ENCODE measurements around the gene ZNF556.

ZNF556 gene

GRCh38 chr19:2912306-2912705 lies 45.2 kb downstream of the ZNF556 start:
- DNase-seq = no peak

GRCh38 chr19:2917275-2918184 lies 50.4 kb downstream of the ZNF556 start:
- DNase-seq = no peak

DNA sequence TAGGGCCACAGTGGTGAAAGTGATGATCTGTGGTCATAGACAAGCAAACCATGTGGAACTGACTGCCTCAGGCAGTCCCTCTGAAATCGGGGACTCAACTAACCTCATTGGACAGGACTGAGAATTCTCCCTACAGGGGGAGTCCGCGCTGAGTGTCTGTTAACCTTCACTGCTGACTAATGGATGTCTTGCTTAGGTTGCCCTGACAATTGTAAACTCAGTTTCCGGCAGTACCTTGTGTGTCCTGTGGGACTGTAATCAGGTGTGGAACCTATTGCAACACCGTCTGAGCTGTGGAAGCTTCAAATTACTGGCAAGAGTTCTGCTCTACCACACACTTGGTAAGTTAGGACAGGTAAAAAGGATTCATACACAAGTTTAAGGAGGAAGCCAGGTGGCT lies 55.9 kb downstream of the ZNF556 start:
- DNase-seq = no peak

DNA sequence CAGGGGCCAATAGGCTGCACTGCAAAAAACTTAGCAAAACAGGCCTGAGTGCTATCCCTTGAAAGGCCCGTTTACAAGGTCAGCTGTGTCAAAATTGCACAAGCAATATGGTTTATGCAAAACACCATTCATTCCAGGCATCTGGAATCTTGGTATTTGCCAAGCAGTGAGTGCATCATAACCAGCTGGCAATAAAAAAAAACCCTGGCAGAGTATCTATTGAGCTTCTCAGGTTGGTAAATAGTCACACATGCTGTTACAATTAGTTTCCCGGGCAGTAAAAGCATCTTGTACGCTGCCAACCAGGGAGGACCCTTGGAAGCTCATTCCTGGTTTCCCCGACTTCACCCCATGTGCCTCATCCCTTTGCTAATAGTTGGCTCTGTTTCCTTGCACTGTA lies 56.4 kb downstream of the ZNF556 start:
- no peak for DNase-seq

DNA sequence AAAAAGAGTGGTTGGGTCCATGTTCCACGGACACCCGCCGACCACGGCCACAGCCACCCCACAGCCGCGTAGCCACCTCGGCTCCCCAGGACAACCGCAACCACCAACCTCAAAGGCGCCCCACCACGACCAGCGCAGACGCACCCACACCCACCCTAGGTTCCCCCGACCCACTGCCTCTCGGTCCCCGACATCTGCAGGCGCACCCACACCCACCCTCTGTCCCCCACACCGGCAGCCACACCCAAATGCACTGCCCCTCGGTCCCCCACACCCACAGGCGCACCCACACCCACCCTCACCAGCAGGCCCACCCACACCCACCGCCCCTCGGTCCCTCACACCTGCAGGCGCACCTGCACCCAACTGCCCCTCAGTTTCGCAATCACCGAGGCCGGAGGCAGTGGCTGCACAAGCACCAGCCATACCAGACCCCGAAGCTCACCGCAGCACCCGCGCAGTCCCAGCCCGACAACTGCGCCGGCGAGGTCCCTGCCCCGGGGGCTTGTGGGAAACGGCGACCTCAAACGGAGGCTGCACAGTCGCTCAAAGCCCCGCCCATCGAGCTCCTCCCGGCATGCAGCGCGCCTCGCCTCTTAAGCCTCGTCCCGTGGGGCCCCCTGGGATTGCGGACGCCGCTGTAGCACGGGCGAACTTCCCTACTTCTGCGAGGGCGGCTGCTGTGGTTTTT lies 59.4 kb downstream of the ZNF556 start:
- no peak for DNase-seq

DNA sequence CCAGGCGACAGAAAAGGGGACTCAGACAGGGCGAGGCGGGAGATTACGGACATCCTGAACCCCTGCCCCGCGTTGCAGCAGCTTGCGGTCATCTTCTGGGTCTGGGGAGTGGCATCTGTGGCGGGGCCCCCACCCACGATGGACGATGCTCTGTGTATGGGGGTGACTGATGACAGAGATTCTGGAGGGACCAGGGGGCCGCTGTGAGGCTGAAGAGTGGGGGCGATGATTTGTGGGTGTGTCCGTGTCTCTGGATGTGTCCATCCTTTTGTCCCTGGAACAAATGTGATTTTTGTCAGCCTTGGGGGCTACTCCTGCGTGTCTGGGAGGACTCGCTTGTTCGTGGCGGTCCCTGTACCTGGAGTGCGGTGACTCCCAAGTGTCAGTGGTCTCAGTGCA lies 59.9 kb downstream of the ZNF556 start:
- no peak for DNase-seq

All from activated CD4-positive, CD25-positive, alpha-beta regulatory T cell (primary cell).